HepG2 (cell line): ENCODE data around the gene GAL3ST1.

Experiments
- FOXK2 ChIP-seq: fragments of 450-650 bp; IDR thresholded peaks from 2 replicates; pipeline ENCODE4 v1.6.1; 2016
- HIVEP1 ChIP-seq: sonication (generic); formaldehyde crosslinking; IDR thresholded peaks from 2 replicates; pipeline ENCODE4 v1.4.0; 2020; ENCODE audit warnings: mild to moderate bottlenecking, missing genetic modification reagents
- JUND ChIP-seq: sonication (generic); formaldehyde crosslinking; IDR thresholded peaks from 2 replicates; pipeline ENCODE4 v1.8.0; 2022; ENCODE audit warnings: mild to moderate bottlenecking, missing genetic modification reagents
- PCBP2 ChIP-seq: fragments of 200-400 bp; formaldehyde crosslinking; optimal IDR thresholded peaks from 2 replicates; pipeline ENCODE3; 2018; ENCODE audit warnings: low read length, low read depth; ENCODE audit not compliant: poor library complexity, severe bottlenecking
- POLR2A ChIP-seq, 2 experiments: IDR thresholded peaks; 2 replicates each; pipeline ENCODE4 v1.6.1; 2011; ENCODE audit warnings: low read depth in 2 of 2, low read length in 2 of 2, mild to moderate bottlenecking in 1 of 2, moderate library complexity in 1 of 2; ENCODE audit not compliant: insufficient read depth in 1 of 2
- POLR2AphosphoS5 ChIP-seq: IDR thresholded peaks from 2 replicates; pipeline ENCODE4 v1.6.1; 2012; ENCODE audit warnings: low read depth, low read length
- SATB2 ChIP-seq: sonication (generic); formaldehyde crosslinking; IDR thresholded peaks from 2 replicates; pipeline ENCODE4 v1.5.0; 2020; ENCODE audit warnings: missing genetic modification reagents
- STAT5B ChIP-seq: sonication (generic); formaldehyde crosslinking; IDR thresholded peaks from 2 replicates; pipeline ENCODE4 v1.4.0; 2020; ENCODE audit warnings: missing genetic modification reagents
- ZFP36 ChIP-seq: fragments of 150-350 bp; IDR thresholded peaks from 2 replicates; pipeline ENCODE4 v1.6.1; 2018; ENCODE audit warnings: borderline replicate concordance, low read length, low read depth; ENCODE audit not compliant: partially characterized antibody
- ZFP36L2 ChIP-seq: sonication (generic); formaldehyde crosslinking; IDR thresholded peaks from 2 replicates; pipeline ENCODE4 v1.4.0; 2020; ENCODE audit warnings: missing genetic modification reagents
- TF ChIP-seq, protein P1 (sequence below): sonication (generic); formaldehyde crosslinking; IDR thresholded peaks from 2 replicates; pipeline ENCODE4 v1.8.1; 2022; ENCODE audit warnings: low read depth, mild to moderate bottlenecking, missing genetic modification reagents
- TF ChIP-seq, protein P2 (sequence below): sonication (generic); formaldehyde crosslinking; IDR thresholded peaks from 2 replicates; pipeline ENCODE4 v1.5.0; 2020; ENCODE audit warnings: mild to moderate bottlenecking, missing genetic modification reagents, moderate library complexity

DNA sequence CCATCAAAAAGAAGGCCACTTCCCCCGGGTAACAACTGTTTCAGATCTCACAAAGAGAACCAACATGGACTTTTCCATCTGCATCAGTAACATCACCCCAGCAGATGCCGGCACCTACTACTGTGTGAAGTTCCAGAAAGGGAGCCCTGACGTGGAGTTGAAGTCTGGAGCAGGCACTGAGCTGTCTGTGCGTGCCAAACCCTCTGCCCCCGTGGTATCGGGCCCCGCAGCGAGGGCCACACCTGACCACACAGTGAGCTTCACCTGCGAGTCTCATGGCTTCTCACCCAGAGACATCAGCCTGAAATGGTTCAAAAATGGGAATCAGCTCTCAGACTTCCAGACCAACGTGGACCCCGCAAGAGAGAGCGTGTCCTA, 31.7 kb downstream of the GAL3ST1 start:
- TF ChIP-seq, protein P1, sequence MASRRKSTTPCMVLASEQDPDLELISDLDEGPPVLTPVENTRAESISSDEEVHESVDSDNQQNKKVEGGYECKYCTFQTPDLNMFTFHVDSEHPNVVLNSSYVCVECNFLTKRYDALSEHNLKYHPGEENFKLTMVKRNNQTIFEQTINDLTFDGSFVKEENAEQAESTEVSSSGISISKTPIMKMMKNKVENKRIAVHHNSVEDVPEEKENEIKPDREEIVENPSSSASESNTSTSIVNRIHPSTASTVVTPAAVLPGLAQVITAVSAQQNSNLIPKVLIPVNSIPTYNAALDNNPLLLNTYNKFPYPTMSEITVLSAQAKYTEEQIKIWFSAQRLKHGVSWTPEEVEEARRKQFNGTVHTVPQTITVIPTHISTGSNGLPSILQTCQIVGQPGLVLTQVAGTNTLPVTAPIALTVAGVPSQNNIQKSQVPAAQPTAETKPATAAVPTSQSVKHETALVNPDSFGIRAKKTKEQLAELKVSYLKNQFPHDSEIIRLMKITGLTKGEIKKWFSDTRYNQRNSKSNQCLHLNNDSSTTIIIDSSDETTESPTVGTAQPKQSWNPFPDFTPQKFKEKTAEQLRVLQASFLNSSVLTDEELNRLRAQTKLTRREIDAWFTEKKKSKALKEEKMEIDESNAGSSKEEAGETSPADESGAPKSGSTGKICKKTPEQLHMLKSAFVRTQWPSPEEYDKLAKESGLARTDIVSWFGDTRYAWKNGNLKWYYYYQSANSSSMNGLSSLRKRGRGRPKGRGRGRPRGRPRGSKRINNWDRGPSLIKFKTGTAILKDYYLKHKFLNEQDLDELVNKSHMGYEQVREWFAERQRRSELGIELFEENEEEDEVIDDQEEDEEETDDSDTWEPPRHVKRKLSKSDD (CRISPR knock-in tag), result no peak
- TF ChIP-seq PCBP2 (no peak), ZFP36 (no peak), HIVEP1 (no peak), POLR2AphosphoS5 (no peak), POLR2A (IDR thresholded peaks at IDR 0.05; ENCODE audit: insufficient read depth in 1 of 2, low read depth in 2 of 2, low read length in 2 of 2) (no peak), SATB2 (CRISPR knock-in tag) (no peak), JUND (no peak), STAT5B (CRISPR knock-in tag) (no peak), ZFP36L2 (CRISPR knock-in tag) (no peak), FOXK2 (no peak)
- TF ChIP-seq, protein P2, sequence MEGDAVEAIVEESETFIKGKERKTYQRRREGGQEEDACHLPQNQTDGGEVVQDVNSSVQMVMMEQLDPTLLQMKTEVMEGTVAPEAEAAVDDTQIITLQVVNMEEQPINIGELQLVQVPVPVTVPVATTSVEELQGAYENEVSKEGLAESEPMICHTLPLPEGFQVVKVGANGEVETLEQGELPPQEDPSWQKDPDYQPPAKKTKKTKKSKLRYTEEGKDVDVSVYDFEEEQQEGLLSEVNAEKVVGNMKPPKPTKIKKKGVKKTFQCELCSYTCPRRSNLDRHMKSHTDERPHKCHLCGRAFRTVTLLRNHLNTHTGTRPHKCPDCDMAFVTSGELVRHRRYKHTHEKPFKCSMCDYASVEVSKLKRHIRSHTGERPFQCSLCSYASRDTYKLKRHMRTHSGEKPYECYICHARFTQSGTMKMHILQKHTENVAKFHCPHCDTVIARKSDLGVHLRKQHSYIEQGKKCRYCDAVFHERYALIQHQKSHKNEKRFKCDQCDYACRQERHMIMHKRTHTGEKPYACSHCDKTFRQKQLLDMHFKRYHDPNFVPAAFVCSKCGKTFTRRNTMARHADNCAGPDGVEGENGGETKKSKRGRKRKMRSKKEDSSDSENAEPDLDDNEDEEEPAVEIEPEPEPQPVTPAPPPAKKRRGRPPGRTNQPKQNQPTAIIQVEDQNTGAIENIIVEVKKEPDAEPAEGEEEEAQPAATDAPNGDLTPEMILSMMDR, result no peak
